GM19463 (cell line): ENCODE data around the gene RNPEP.
"Not testable (repeated sequence)": the region's sequence is repeated elsewhere in the genome, so short reads cannot be mapped to it uniquely, and the experiment has no call there.

Source experiments
- ATAC-seq: cut with Tn5 transposase; IDR thresholded peaks from one replicate; pipeline ENCODE4 v1.9.1; 2021; ENCODE audit warnings: mild to moderate bottlenecking, moderate library complexity; ENCODE audit not compliant: unreplicated experiment

The RNPEP gene

DNA sequence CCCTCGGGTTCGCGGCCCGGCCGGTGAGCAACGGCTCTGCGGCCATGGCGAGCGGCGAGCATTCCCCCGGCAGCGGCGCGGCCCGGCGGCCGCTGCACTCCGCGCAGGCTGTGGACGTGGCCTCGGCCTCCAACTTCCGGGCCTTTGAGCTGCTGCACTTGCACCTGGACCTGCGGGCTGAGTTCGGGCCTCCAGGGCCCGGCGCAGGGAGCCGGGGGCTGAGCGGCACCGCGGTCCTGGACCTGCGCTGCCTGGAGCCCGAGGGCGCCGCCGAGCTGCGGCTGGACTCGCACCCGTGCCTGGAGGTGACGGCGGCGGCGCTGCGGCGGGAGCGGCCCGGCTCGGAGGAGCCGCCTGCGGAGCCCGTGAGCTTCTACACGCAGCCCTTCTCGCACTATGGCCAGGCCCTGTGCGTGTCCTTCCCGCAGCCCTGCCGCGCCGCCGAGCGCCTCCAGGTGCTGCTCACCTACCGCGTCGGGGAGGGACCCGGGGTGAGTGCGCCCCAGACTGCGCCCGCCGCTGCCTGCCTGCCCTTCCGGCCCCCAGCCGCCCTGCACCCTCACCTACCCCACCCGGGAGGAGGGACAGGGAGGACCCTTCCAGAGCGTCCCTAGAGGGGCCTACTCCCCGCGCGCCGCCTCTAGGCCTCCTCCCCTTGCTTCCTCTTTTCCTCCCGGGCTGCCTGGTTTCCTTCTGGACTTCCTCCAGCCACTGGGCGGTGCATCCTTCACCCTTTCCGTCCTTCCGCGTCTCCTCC lies at the start of gene RNPEP:
Gene RNPEP, plus strand, starts transcription at position 26 of the 757 bp plus-strand sequence. Its CDS starts 19 bp downstream, at position 45.
- ATAC-seq: peak; percentile 77

- no peak for ATAC-seq
Measured at GRCh38 chr1:201933840-201934430, 48.5 kb upstream of the RNPEP start.

DNA sequence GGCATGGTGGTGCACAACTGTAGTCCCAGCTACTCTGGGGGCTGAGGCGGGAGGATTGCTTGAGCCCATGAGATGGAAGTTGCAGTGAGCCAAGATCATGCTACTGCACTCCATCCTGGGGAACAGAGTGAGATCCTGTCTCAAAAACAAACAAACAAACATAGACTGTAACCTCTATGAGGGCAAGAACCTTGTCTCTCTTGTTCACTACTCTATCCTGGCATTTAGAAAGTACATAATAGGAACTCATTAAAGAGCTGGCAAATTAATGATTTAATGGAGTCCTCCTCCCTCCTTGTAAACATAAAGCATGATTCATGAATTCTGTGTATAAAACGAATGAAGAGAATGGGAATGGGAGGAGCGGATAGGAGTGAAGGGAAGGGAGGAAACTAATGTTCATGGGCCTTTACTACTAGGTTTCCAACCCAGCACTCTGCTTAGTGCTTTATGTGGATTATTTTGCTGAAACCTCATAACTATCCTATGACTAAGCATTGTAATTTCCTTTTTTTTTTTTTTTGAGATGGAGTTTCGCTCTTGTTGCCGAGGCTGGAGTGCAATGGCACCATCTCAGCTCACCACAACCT lies 44.7 kb upstream of the RNPEP start:
- ATAC-seq: no peak

- ATAC-seq: no peak
Measured at GRCh38 chr1:201938440-201939035, 43.9 kb upstream of the RNPEP start.

GRCh38 chr1:201939148-201939547 lies 43.3 kb upstream of the RNPEP start:
- ATAC-seq: no peak

DNA sequence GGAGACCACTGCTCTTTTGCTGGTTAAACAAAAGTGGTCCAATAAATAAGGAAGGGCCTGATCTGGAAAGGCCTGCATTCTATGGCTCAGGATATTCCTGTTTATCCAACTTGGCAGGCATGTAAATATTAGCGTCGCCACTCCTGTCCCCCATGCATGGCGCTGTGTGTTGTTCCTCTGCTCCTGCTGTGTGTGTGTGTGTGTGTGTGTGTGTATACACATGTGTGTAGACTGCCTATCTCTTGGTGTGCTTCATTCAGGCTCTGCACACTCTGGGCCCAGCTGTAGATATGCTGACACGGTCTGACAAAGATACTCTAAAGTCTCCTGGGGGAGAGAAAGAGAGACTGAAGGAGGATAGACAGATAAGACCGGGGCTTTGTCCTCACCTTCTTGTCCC lies 42.9 kb upstream of the RNPEP start:
- ATAC-seq: no peak

DNA sequence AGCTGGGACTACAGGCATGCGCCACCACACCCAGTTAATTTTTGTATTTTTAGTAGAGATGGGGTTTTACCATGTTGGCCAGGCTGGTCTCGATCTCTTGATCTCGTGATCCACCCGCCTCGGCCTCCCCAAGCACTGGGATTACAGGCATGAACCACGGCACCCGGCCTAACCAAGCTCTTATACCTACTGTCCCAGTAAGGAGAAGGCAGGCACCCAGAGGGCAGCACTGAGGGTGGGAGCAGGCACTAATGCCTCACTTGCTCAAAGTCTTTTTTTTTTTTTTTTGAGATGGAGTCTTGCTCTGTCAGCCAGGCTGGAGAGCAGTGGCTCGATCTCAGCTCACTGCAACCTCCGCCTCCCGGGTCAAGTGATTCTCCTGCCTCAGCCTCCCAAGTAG lies 42.1 kb upstream of the RNPEP start:
- not testable (repeated sequence) for ATAC-seq

- no peak for ATAC-seq
Measured at GRCh38 chr1:201941420-201942128, 40.9 kb upstream of the RNPEP start.

DNA sequence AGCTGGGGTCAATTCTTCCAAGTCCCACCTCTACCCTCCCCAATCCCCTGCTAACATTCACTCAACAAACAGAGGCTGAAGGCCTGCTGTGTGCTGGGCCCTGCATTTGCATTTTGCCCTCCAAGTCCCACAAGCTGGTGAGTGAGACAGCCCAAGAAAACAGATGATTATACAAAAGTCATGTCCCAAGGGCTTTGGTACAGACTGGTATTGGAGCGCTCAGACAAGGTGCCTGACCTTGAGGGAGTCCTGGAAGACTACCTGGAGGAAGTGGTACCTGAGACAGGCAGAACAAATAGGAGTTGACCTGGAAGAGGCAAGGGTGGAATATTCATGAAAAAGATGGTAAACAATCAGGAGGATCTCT lies 40.3 kb upstream of the RNPEP start:
- ATAC-seq: no peak

GRCh38 chr1:201944002-201944401 lies 38.4 kb upstream of the RNPEP start:
- ATAC-seq: no peak

- no peak for ATAC-seq
Measured at GRCh38 chr1:201944639-201945038, 37.8 kb upstream of the RNPEP start.

DNA sequence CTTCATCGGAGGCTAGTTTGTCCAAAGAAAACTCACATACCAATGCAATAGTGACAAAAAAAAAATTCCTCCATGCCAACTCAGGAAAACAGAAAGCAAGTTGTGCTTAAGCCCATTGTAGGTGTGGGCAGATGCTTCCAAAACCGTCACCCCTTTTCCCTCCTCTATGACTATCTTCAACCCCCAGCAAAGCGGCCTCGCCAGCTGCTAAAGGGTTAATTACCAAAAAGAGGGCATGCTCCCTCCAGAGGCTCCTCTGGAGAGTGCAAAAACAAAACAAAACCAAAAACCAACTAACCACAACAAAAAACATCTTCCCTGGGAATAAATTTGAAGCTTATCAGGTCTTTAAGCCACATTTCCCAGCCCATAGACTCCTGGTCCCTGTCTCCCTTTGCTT lies 37.3 kb upstream of the RNPEP start:
- ATAC-seq: no peak

DNA sequence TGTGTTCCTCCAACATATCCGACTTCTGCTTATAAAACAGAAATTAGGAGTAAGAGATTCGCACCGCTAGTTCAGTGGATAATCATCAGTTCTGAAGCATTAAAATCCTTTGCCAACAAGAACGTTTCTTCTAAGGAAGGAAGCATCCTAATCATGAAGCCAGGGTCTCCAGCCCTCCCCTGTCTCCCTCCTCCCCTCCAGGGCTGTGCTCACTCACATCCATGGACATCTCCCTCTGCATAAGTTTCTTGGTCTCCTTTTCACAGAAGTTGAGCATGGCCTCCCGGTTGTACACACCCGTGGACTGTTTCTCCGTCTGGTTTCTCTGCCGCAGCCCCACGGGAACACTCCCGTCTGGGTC lies 36.6 kb upstream of the RNPEP start:
- no peak for ATAC-seq

- ATAC-seq: no peak
Measured at GRCh38 chr1:201946224-201946908, 36.1 kb upstream of the RNPEP start, which contains the start of gene LMOD1. TSS of gene LMOD1 (minus strand) at chr1:201946548. CDS start at chr1:201946340, 208 bp downstream.

- ATAC-seq: no peak
Measured at GRCh38 chr1:201947697-201948008, 34.8 kb upstream of the RNPEP start.

DNA sequence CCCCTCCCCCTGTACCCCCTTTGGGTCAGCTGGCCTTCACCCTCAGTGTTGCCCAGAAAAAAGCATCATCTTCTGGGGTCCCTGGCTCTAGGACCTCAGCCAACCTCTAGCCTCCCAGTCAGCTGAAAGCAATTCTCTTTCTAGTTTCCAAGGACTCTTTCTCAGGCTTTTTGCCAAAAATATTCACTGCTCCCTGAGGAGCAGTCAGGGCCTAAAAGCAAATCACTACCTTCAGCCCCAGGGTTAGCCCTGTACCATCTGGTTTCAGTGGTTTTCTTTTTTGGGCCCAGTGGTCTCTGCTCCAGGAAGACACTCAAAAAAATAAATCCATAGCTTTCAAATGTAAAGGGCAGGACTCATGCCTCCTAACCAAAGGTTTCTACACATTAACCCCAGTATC lies 33.0 kb upstream of the RNPEP start:
- ATAC-seq: no peak

DNA sequence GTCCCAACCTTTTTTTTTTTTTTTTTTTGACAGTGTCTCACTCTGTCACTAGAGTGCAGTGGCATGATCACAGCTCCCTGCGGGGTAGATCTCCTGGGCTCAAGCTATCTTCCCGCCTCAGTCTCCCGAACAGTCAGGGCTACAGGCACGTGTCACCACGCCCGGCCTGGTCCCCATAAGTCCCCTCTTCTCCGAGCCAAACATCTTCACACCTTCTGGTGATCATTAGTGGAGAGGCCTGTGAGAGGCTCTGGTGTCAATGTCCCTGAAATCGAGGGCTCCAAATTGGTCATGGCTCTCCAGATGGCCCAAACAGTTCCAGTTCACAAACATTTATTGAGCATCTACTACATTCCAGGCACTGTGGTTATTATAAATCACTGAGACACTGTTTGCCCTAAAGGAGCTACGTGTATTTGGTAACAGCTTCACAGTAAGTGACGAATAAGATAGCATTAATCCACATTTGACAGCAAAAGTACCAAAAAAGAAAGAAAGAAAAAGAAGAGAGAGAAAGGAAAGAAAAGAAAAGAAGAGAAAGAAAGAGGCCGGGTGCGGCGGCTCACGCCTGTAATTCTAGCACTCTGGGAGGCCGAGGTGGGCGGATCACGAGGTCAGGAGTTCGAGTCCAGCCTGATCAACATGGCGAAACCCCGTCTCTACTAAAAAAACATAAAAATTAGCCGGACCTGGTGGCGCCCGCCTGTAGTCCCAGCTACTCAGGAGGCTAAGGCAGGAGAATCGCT lies 28.0 kb upstream of the RNPEP start:
- no peak for ATAC-seq

DNA sequence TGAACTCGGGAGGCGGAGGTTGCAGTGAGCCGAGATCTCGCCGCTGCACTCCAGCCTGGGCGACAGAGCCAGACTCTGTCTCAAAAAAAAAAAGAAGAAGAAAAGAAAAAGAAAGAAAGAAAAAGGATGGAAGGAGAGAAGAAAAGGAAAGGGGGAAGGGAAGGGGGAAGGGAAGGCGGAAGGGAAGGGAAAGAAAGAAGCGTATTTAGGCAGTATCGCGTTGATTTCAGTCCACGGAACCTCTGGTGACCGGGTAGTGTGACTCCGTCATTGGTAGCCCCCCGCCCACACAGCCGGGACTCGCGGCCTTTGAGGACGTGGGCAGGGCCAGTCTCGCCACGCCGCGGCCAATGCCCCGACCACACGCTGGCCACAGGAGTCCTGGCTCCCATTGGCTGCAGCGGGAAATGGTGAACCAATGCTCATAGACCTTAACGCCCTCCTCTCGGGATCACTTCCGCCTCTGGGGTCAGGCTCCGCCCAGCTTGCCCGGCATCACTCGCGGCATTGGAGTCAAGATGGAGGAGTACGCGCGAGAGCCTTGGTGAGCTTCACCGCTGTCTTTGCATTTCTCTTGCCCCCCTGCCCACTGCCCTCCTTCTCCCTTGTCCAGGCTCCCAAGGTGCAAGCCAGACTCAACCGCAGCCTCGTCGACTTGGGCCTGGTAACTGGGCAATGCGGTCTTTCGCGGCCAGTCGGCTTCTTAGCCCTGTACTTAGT lies 27.3 kb upstream of the RNPEP start, which contains the start of gene TIMM17A:
Gene TIMM17A, plus strand, starts transcription at position 495 of the 720 bp plus-strand sequence. Its CDS starts 24 bp downstream, at position 519.
- ATAC-seq: peak; percentile 100

GRCh38 chr1:201955729-201956143 lies 26.7 kb upstream of the RNPEP start:
- peak; percentile 31 for ATAC-seq
